HepG2 (cell line): ENCODE data around the gene SCN9A. TPM values are rescaled to one million over a fixed set of nuclear protein-coding genes. Genes with fewer than 3 reads are reported as not detected.

Experiments used
- ATAC-seq: fragments of 200-7000 bp; cut with Tn5 transposase; 3 replicates; pipeline ENCODE4 v1.9.1; 2020; ENCODE audit warnings: mild to moderate bottlenecking, moderate library complexity
- BruUV-seq: library from RNA; stranded (reverse); fragments of 400-500 nt; replicated peaks from 2 replicates; lab custom pipeline; 2021; lab: Mats Ljungman, UMichigan
- CTCF ChIA-PET: fragments of 300-600 bp; formaldehyde crosslinking; extraction: SDS; loops from one replicate; lab custom pipeline; 2021; ENCODE audit warnings: low total read pairs, inconsistent platforms, low intra/inter-chr PET ratio; lab: Yijun Ruan, JAX
- POLR2A ChIA-PET: fragments of 350-600 bp; sonication (Branson Sonifier 250); formaldehyde crosslinking; loops from one replicate; lab custom pipeline; 2020; ENCODE audit warnings: antibody characterized with exemption, inconsistent platforms; lab: Yijun Ruan, JAX
- DNase-seq: peaks from one replicate; pipeline ENCODE4 v3.0.0-alpha.2; 2015; ENCODE audit warnings: low spot score
- FAIRE-seq: peaks from 3 replicates; lab custom pipeline; 2011; peaks lifted over from hg19 to GRCh38; lab: Jason Lieb, UNC
- H2AFZ ChIP-seq: one replicate; pipeline ENCODE4 v1.6.1; 2011; ENCODE audit warnings: low read length, inconsistent platforms
- H3K27ac ChIP-seq: fragments of 300-600 bp; 3 replicates; pipeline ENCODE4 v1.8.0; 2011; ENCODE audit warnings: mixed run types, mild to moderate bottlenecking, mixed read lengths, low read length, inconsistent platforms; ENCODE audit not compliant: insufficient read depth; ENCODE audit errors: extremely low read length
- H3K27me3 ChIP-seq, 2 experiments: fragments of 200-600 bp in 1 of 2; 2 replicates in 1 of 2; 3 replicates in 1 of 2; pipeline versions ENCODE4 v1.6.0 to v1.8.0; 2011; ENCODE audit warnings: low read length in 2 of 2, mild to moderate bottlenecking in 2 of 2, moderate library complexity in 2 of 2, inconsistent platforms in 1 of 2; ENCODE audit not compliant: insufficient read depth in 2 of 2, control insufficient read depth in 1 of 2
- H3K36me3 ChIP-seq, 2 experiments: fragments of 200-600 bp in 1 of 2; replicated peaks in 1 of 2; 2 replicates in 1 of 2; 3 replicates in 1 of 2; pipeline versions ENCODE4 v1.5.1 to v1.8.0; 2011; ENCODE audit warnings: low read length in 2 of 2, inconsistent platforms in 1 of 2; ENCODE audit not compliant: insufficient read depth in 2 of 2, control insufficient read depth in 1 of 2
- H3K4me1 ChIP-seq: 2 replicates; pipeline ENCODE4 v1.5.1; 2012; ENCODE audit warnings: low read length, inconsistent platforms; ENCODE audit not compliant: insufficient read depth
- H3K4me2 ChIP-seq: 2 replicates; pipeline ENCODE4 v1.6.0; 2011; ENCODE audit warnings: low read depth, low read length, inconsistent platforms
- H3K4me3 ChIP-seq, 3 experiments: fragments of 200-600 bp in 1 of 3; sonication (generic), shearing (Covaris generic) in 1 of 3; replicated peaks in 1 of 3; 2 replicates each; pipeline ENCODE4 v1.5.1; 2011 to 2016; ENCODE audit warnings: low read length in 3 of 3, inconsistent platforms in 2 of 3, low read depth in 2 of 3, mild to moderate bottlenecking in 2 of 3, control low read depth in 1 of 3, mixed read lengths in 1 of 3; ENCODE audit not compliant: insufficient read depth in 1 of 3
- H3K79me2 ChIP-seq: one replicate; pipeline ENCODE4 v1.6.1; 2011; ENCODE audit warnings: low read length, inconsistent platforms; ENCODE audit not compliant: insufficient read depth
- H3K9ac ChIP-seq: 2 replicates; pipeline ENCODE4 v1.6.0; 2011; ENCODE audit warnings: mild to moderate bottlenecking, low read depth, low read length, inconsistent platforms; ENCODE audit not compliant: insufficient read depth
- H3K9me3 ChIP-seq: 2 replicates; pipeline ENCODE4 v1.5.1; 2012; ENCODE audit warnings: mild to moderate bottlenecking, low read length
- H4K20me1 ChIP-seq: 2 replicates; pipeline ENCODE4 v1.6.0; 2011; ENCODE audit warnings: inconsistent platforms, mild to moderate bottlenecking, low read length, moderate library complexity; ENCODE audit not compliant: insufficient read depth
- DR1 ChIP-seq: sonication (generic); formaldehyde crosslinking; IDR thresholded peaks from 2 replicates; pipeline ENCODE4 v1.8.0; 2021; ENCODE audit warnings: mild to moderate bottlenecking, missing genetic modification reagents, inconsistent platforms
- FIP1L1 ChIP-seq: fragments of 200-400 bp; formaldehyde crosslinking; IDR thresholded peaks from 2 replicates; pipeline ENCODE4 v1.6.1; 2018; ENCODE audit warnings: low read depth, mild to moderate bottlenecking, low read length, moderate library complexity, borderline replicate concordance; ENCODE audit not compliant: insufficient read depth
- PAX8 ChIP-seq: sonication (generic); formaldehyde crosslinking; IDR thresholded peaks from 2 replicates; pipeline ENCODE4 v1.8.0; 2022; ENCODE audit warnings: mild to moderate bottlenecking, missing genetic modification reagents, borderline replicate concordance
- SMAD9 ChIP-seq: sonication (generic); formaldehyde crosslinking; IDR thresholded peaks from 2 replicates; pipeline ENCODE4 v1.5.1; 2020; ENCODE audit warnings: mild to moderate bottlenecking, missing genetic modification reagents
- SRSF9 ChIP-seq: fragments of 200-400 bp; formaldehyde crosslinking; IDR thresholded peaks from 2 replicates; pipeline ENCODE4 v1.6.1; 2018; ENCODE audit warnings: borderline replicate concordance, mild to moderate bottlenecking, low read depth, low read length; ENCODE audit not compliant: insufficient read depth, poor library complexity, severe bottlenecking
- ZC3H4 ChIP-seq: sonication (generic); formaldehyde crosslinking; IDR thresholded peaks from 2 replicates; pipeline ENCODE4 v1.4.0; 2020; ENCODE audit warnings: missing genetic modification reagents, borderline replicate concordance
- ZFX ChIP-seq: sonication (generic); formaldehyde crosslinking; IDR thresholded peaks from 2 replicates; pipeline ENCODE4 v1.4.0; 2020; ENCODE audit warnings: mild to moderate bottlenecking, low read depth, missing genetic modification reagents, moderate library complexity
- ZNF10 ChIP-seq: sonication (generic); formaldehyde crosslinking; IDR thresholded peaks from 2 replicates; pipeline ENCODE4 v1.4.0; 2020; ENCODE audit warnings: mild to moderate bottlenecking, low read depth, missing genetic modification reagents, borderline replicate concordance
- ZNF317 ChIP-seq: sonication (generic); formaldehyde crosslinking; IDR thresholded peaks from 2 replicates; pipeline ENCODE4 v1.5.0; 2020; ENCODE audit warnings: mild to moderate bottlenecking, missing genetic modification reagents
- ZNF713 ChIP-seq: sonication (generic); formaldehyde crosslinking; IDR thresholded peaks from 2 replicates; pipeline ENCODE4 v1.4.0; 2020; ENCODE audit warnings: mild to moderate bottlenecking, missing genetic modification reagents
- ZNF773 ChIP-seq: sonication (generic); formaldehyde crosslinking; IDR thresholded peaks from 2 replicates; pipeline ENCODE4 v1.4.0; 2020; ENCODE audit warnings: missing genetic modification reagents, borderline replicate concordance
- WGBS: methylation state at CpG from one replicate; pipeline ENCODE4 v1.1.6; 2017; ENCODE audit warnings: low lambda C conversion rate; 5-methylcytosine and 5-hydroxymethylcytosine counted together
- in situ Hi-C: cut with HindIII; loops from 2 replicates; pipeline ENCODE4 v1.10.0; 2017; ENCODE audit warnings: low pct_unique_long_range_greater_than_20kb; ENCODE audit not compliant: extremely low pct_ligation_motif_present
- intact Hi-C: fragments of 100-400 bp; cut with micrococcal nuclease; formaldehyde crosslinking; loops from one replicate; pipeline ENCODE4 v1.10.0; 2022; ENCODE audit not compliant: unreplicated experiment
- polyA plus RNA-seq, 8 experiments: library from polyadenylated mRNA; depleted of rRNA in 3 of 8; stranded (reverse) in 7 of 8; unstranded in 1 of 8; fragments of >200 nt; fragmentation: Illumina TruSeq in 4 of 8; extraction: Trizol in 4 of 8; gene quantifications; 2 replicates each; pipeline versions ENCODE4 v1.2.1 to v1.2.3, GENCODE V29; 2011 to 2016; ENCODE audit warnings: low read depth in 4 of 8, missing spikeins in 1 of 8, mixed read lengths in 1 of 8; ENCODE audit not compliant: insufficient read depth in 1 of 8
- total RNA-seq, 5 experiments: library from RNA; depleted of rRNA; stranded (reverse); fragments of >200 nt; fragmentation: Illumina TruSeq; extraction: Trizol; gene quantifications; 2 replicates each; pipeline ENCODE4 v1.2.3, GENCODE V29; 2016; ENCODE audit warnings: low read depth in 1 of 5
- TF ChIP-seq, protein P1 (sequence below): IDR thresholded peaks from 2 replicates; pipeline ENCODE4 v1.6.1; 2016; ENCODE audit warnings: missing compliant biosample characterization, missing genetic modification reagents, borderline replicate concordance
- TF ChIP-seq, protein P2 (sequence below): sonication (generic); formaldehyde crosslinking; IDR thresholded peaks from 2 replicates; pipeline ENCODE4 v1.5.0; 2020; ENCODE audit warnings: missing genetic modification reagents
- TF ChIP-seq, protein P3 (sequence below): sonication (generic); formaldehyde crosslinking; IDR thresholded peaks from 2 replicates; pipeline ENCODE4 v1.4.0; 2020; ENCODE audit warnings: missing genetic modification reagents, borderline replicate concordance

The SCN9A gene
- total and polyA plus RNA-seq, 2 of the 13 experiments (the other 11 are each of a cell fraction or from before 2014, with no cell fraction given): 15.3 to 24.3 TPM

DNA sequence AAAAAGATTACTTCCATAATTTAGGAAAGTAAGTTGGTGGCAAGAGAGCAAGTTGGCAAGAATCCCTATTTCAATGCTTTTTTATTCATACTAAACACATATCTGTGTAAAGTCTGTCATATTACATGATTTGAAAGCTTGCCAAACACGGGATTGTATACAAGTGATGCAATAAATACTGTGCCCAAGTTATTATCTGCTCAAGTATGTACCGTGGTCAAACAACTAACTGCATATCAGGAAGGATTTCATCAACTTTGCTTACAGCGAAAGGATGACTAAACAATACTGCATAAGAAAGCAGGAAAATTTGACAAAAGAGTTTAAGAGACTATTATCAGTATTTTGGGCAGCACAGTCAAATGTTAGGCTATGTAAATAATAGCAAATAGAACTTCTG lies 178.3 kb downstream of the SCN9A start (continued):
- no peak for TF ChIP-seq ZNF713 (CRISPR knock-in tag)

GRCh38 chr2:166193407-166193806 lies 182.3 kb downstream of the SCN9A start:
- ATAC-seq: no peak
- ChIA-PET CTCF (no interaction called here), POLR2A (no interaction called here)
- Histone ChIP-seq H3K36me3 (peaks cover 0 to under 1% of the 10 kb centered on the region in 2 experiments; a peak in 1 of 5 replicates), H3K4me3 (no peak overlapping the region), H4K20me1 (no peaks in the 10 kb centered on the region), H3K9me3 (no peaks in the 10 kb centered on the region), H3K27ac (no peak overlapping the region), H3K4me2 (no peak overlapping the region), H3K27me3 (no peaks in the 10 kb centered on the region), H3K9ac (no peak overlapping the region), H3K4me1 (0 out of 2 replicates have a peak, but pooled peaks cover 5% of the 10 kb centered on the region), H3K79me2 (no peaks in the 10 kb centered on the region), H2AFZ (no peak overlapping the region)
- TF ChIP-seq FIP1L1 (no peak), SMAD9 (CRISPR knock-in tag) (no peak), ZNF773 (CRISPR knock-in tag) (no peak), PAX8 (CRISPR knock-in tag) (no peak), SRSF9 (no peak), ZC3H4 (no peak), ZNF317 (CRISPR knock-in tag) (no peak), ZNF10 (no peak), ZFX (CRISPR knock-in tag) (no peak), DR1 (CRISPR knock-in tag) (no peak)
- TF ChIP-seq, protein P1, sequence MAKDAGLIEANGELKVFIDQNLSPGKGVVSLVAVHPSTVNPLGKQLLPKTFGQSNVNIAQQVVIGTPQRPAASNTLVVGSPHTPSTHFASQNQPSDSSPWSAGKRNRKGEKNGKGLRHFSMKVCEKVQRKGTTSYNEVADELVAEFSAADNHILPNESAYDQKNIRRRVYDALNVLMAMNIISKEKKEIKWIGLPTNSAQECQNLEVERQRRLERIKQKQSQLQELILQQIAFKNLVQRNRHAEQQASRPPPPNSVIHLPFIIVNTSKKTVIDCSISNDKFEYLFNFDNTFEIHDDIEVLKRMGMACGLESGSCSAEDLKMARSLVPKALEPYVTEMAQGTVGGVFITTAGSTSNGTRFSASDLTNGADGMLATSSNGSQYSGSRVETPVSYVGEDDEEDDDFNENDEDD (CRISPR knock-in tag): no peak
- TF ChIP-seq, protein P2, sequence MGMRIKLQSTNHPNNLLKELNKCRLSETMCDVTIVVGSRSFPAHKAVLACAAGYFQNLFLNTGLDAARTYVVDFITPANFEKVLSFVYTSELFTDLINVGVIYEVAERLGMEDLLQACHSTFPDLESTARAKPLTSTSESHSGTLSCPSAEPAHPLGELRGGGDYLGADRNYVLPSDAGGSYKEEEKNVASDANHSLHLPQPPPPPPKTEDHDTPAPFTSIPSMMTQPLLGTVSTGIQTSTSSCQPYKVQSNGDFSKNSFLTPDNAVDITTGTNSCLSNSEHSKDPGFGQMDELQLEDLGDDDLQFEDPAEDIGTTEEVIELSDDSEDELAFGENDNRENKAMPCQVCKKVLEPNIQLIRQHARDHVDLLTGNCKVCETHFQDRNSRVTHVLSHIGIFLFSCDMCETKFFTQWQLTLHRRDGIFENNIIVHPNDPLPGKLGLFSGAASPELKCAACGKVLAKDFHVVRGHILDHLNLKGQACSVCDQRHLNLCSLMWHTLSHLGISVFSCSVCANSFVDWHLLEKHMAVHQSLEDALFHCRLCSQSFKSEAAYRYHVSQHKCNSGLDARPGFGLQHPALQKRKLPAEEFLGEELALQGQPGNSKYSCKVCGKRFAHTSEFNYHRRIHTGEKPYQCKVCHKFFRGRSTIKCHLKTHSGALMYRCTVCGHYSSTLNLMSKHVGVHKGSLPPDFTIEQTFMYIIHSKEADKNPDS (CRISPR knock-in tag): no peak
- TF ChIP-seq, protein P3, sequence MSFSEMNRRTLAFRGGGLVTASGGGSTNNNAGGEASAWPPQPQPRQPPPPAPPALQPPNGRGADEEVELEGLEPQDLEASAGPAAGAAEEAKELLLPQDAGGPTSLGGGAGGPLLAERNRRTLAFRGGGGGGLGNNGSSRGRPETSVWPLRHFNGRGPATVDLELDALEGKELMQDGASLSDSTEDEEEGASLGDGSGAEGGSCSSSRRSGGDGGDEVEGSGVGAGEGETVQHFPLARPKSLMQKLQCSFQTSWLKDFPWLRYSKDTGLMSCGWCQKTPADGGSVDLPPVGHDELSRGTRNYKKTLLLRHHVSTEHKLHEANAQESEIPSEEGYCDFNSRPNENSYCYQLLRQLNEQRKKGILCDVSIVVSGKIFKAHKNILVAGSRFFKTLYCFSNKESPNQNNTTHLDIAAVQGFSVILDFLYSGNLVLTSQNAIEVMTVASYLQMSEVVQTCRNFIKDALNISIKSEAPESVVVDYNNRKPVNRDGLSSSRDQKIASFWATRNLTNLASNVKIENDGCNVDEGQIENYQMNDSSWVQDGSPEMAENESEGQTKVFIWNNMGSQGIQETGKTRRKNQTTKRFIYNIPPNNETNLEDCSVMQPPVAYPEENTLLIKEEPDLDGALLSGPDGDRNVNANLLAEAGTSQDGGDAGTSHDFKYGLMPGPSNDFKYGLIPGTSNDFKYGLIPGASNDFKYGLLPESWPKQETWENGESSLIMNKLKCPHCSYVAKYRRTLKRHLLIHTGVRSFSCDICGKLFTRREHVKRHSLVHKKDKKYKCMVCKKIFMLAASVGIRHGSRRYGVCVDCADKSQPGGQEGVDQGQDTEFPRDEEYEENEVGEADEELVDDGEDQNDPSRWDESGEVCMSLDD: no peak
- WGBS: 94% methylated on average over 2 of the region's 2 CpGs
- in situ Hi-C loops: no loop called here
- no TSS peak for BruUV-seq
- FAIRE-seq: no peak
- DNase-seq: no peak
- intact Hi-C loops: no loop called here
